Glomerular endothelial cell (primary cell): Measurements from ENCODE around the gene NFIC. TPM values are rescaled to one million over a fixed set of nuclear protein-coding genes. Genes with fewer than 3 reads are reported as not detected.

Experiments
- total RNA-seq: library from RNA; depleted of rRNA; stranded (reverse); fragments of >200 nt; gene quantifications from 2 replicates; pipeline ENCODE4 v1.2.3, GENCODE V29; 2015

The NFIC gene
- total RNA-seq, 1 donor from 2014 or later = 48.8 TPM

Other genes with a start within 250 kb of the NFIC start
- 0.06 and 0.53 TPM in 2 replicates for gene GNA15, start 230.6 kb upstream of the NFIC start, total RNA-seq
- 2.1 TPM in 1 of 2 replicates, not detected in the other for gene S1PR4, start 187.8 kb upstream of the NFIC start, total RNA-seq
- 78.8 and 90.0 TPM in 2 replicates for gene NCLN, start 180.7 kb upstream of the NFIC start, total RNA-seq
- 0.41 TPM in 1 of 2 replicates, not detected in the other for gene CELF5, start 141.9 kb upstream of the NFIC start, total RNA-seq
- not detected in 2 replicates for gene SMIM24, start 113.9 kb downstream of the NFIC start, total RNA-seq
- gene SMIM44, start 116.9 kb downstream of the NFIC start, total RNA-seq = not detected in 2 replicates
- 22.9 and 28.7 TPM in 2 replicates for gene DOHH, start 134.1 kb downstream of the NFIC start, total RNA-seq
- gene FZR1, start 139.7 kb downstream of the NFIC start, total RNA-seq = 32.8 and 43.9 TPM in 2 replicates
- gene TEKTIP1, start 172.6 kb downstream of the NFIC start, total RNA-seq = not detected in 2 replicates
- 107 and 138 TPM in 2 replicates for gene MFSD12, start 191.0 kb downstream of the NFIC start, total RNA-seq
- gene HMG20B, start 206.4 kb downstream of the NFIC start, total RNA-seq = 121 and 129 TPM in 2 replicates
- 3.2 and 6.1 TPM in 2 replicates for gene GIPC3, start 218.9 kb downstream of the NFIC start, total RNA-seq
- 1.9 and 2.7 TPM in 2 replicates for gene TBXA2R, start 240.3 kb downstream of the NFIC start, total RNA-seq